Neural progenitor cell (in vitro differentiated cells): ENCODE measurements around the gene TMEM123. TPM values are rescaled to one million over a fixed set of nuclear protein-coding genes. Genes with fewer than 3 reads are reported as not detected.

Source experiments
- DNase-seq: peaks from one replicate; pipeline ENCODE4 v3.0.0-alpha.2; 2016; ENCODE audit warnings: low spot score
- H2AFZ ChIP-seq: fragments of 200-600 bp; sonication (generic); replicated peaks from 2 replicates; pipeline ENCODE4 v1.6.1; 2016; ENCODE audit warnings: antibody characterized with exemption
- H3F3A ChIP-seq: fragments of 200-600 bp; sonication (generic); 2 replicates; pipeline ENCODE4 v1.6.1; 2016; ENCODE audit warnings: antibody characterized with exemption, low read depth
- H3K27ac ChIP-seq: fragments of 200-600 bp; sonication (generic); 2 replicates; pipeline ENCODE4 v1.5.1; 2016; ENCODE audit warnings: mild to moderate bottlenecking
- H3K27me3 ChIP-seq: fragments of 200-600 bp; sonication (generic); 2 replicates; pipeline ENCODE4 v1.6.1; 2016; ENCODE audit warnings: mild to moderate bottlenecking, moderate library complexity
- H3K36me3 ChIP-seq: fragments of 200-600 bp; sonication (generic); 2 replicates; pipeline ENCODE4 v1.5.1; 2016
- H3K4me1 ChIP-seq: fragments of 200-600 bp; sonication (generic); 2 replicates; pipeline ENCODE4 v1.6.1; 2016; ENCODE audit warnings: mixed run types
- H3K4me2 ChIP-seq: fragments of 200-600 bp; sonication (generic); 2 replicates; pipeline ENCODE4 v1.6.1; 2016
- H3K4me3 ChIP-seq: fragments of 200-600 bp; sonication (generic); 2 replicates; pipeline ENCODE4 v1.5.1; 2016
- H3K79me2 ChIP-seq: fragments of 200-600 bp; sonication (generic); 2 replicates; pipeline ENCODE4 v1.6.1; 2016; ENCODE audit warnings: low read depth
- H3K9ac ChIP-seq: fragments of 200-600 bp; sonication (generic); 2 replicates; pipeline ENCODE4 v1.6.1; 2016
- H3K9me3 ChIP-seq: fragments of 200-600 bp; sonication (generic); 2 replicates; pipeline ENCODE4 v1.5.1; 2016; ENCODE audit warnings: low read depth
- H4K20me1 ChIP-seq: fragments of 200-600 bp; sonication (generic); 2 replicates; pipeline ENCODE4 v1.6.1; 2016; ENCODE audit warnings: low read depth
- H3K27ac Mint-ChIP-seq: 3 replicates; pipeline ENCODE4 v1.8.0; 2021; ENCODE audit warnings: mixed read lengths
- H3K27me3 Mint-ChIP-seq: 2 replicates; pipeline ENCODE4 v1.8.0; 2022; ENCODE audit warnings: low read depth, mild to moderate bottlenecking, inconsistent platforms, moderate library complexity, mixed read lengths; ENCODE audit not compliant: insufficient read depth
- H3K36me3 Mint-ChIP-seq: 3 replicates; pipeline ENCODE4 v1.8.0; 2021; ENCODE audit warnings: mixed read lengths
- H3K4me1 Mint-ChIP-seq: 3 replicates; pipeline ENCODE4 v1.8.0; 2021; ENCODE audit warnings: mixed read lengths
- H3K4me3 Mint-ChIP-seq: 3 replicates; pipeline ENCODE4 v1.8.0; 2021; ENCODE audit warnings: mild to moderate bottlenecking, moderate library complexity, mixed read lengths
- H3K9me3 Mint-ChIP-seq: 3 replicates; pipeline ENCODE4 v1.8.0; 2020; ENCODE audit warnings: mixed read lengths
- CTCF ChIP-seq: fragments of 200-600 bp; sonication (generic); IDR thresholded peaks from 2 replicates; pipeline ENCODE4 v1.5.1; 2017; ENCODE audit warnings: antibody characterized with exemption, mild to moderate bottlenecking
- EZH2 ChIP-seq: fragments of 200-600 bp; sonication (generic); IDR thresholded peaks from 2 replicates; pipeline ENCODE4 v1.6.1; 2017; ENCODE audit warnings: antibody characterized with exemption, mild to moderate bottlenecking, moderate library complexity
- EZH2phosphoT487 ChIP-seq: fragments of 200-600 bp; sonication (generic); IDR thresholded peaks from 2 replicates; pipeline ENCODE4 v1.6.1; 2017; ENCODE audit warnings: antibody characterized with exemption
- total RNA-seq: library from RNA; depleted of rRNA; stranded (reverse); fragments of >200 nt; gene quantifications from 2 replicates; pipeline ENCODE4 v1.2.3, GENCODE V29; 2015; ENCODE audit warnings: low replicate concordance

TMEM123 gene
- total RNA-seq, 1 donor from 2014 or later = 230 TPM

DNA sequence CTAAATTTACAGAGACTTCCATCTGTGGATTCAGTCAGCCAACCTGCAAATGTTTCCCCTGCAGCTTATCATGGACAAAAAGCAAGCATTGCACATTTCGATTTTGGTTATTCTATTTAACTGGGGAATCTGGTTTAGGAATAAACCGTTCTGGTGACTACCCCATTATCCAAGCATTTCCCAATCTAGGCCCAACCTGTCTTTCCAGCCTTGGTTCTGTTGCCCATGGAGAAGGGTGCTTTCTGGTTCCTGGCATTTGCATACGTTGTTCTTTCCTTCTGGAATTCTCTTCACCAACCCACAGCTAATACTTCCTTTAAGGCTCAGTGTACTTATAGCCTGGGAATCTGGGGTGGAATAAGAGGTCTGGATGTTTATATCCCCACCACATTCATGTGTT is 1.4 kb upstream of the TMEM123 start:
- H3F3A ChIP-seq = peaks cover 38% of the 10 kb centered on the region
- no peak overlapping the region for H3K9ac ChIP-seq
- peaks cover 41% of the 10 kb centered on the region for H3K4me1 Mint-ChIP-seq
- no peak overlapping the region for H2AFZ ChIP-seq
- H3K4me1 ChIP-seq = peaks cover 55% of the 10 kb centered on the region
- peak overlapping the region; percentile 99 for H3K4me3 Mint-ChIP-seq
- H3K27ac ChIP-seq = no peak overlapping the region
- peak overlapping the region; percentile 76 for H3K4me3 ChIP-seq
- DNase-seq = no peak
- peaks cover 13% of the 10 kb centered on the region for H3K27me3 ChIP-seq
- no peaks in the 10 kb centered on the region for H3K9me3 Mint-ChIP-seq
- H3K36me3 Mint-ChIP-seq = no peaks in the 10 kb centered on the region
- no peak overlapping the region for H3K27ac Mint-ChIP-seq
- TF ChIP-seq EZH2 = no peak
- TF ChIP-seq EZH2phosphoT487 = no peak
- no peak for TF ChIP-seq CTCF
- peak overlapping the region; percentile 93 for H3K4me2 ChIP-seq
- peaks cover 35% of the 10 kb centered on the region for H3K79me2 ChIP-seq
- peaks cover 27% of the 10 kb centered on the region for H4K20me1 ChIP-seq
- no peaks in the 10 kb centered on the region for H3K9me3 ChIP-seq
- H3K36me3 ChIP-seq = no peaks in the 10 kb centered on the region
- H3K27me3 Mint-ChIP-seq = no peaks in the 10 kb centered on the region

GRCh38 chr11:102453302-102453695 is 734 bp upstream of the TMEM123 start:
- no peak for DNase-seq
- Histone ChIP-seq H3K4me3 (peak overlapping the region; percentile 76), H3K9ac (peak overlapping the region; percentile 56), H2AFZ (peak overlapping the region; percentile 87), H3K9me3 (no peaks in the 10 kb centered on the region), H4K20me1 (peaks cover 33% of the 10 kb centered on the region), H3K79me2 (peaks cover 42% of the 10 kb centered on the region), H3K27me3 (peaks cover 13% of the 10 kb centered on the region), H3F3A (peaks cover 32% of the 10 kb centered on the region), H3K4me1 (peaks cover 51% of the 10 kb centered on the region), H3K4me2 (peak overlapping the region; percentile 93), H3K27ac (no peak overlapping the region), H3K36me3 (no peaks in the 10 kb centered on the region)
- H3K27ac Mint-ChIP-seq = peak overlapping the region; percentile 99
- H3K9me3 Mint-ChIP-seq = no peaks in the 10 kb centered on the region
- H3K4me1 Mint-ChIP-seq = peaks cover 37% of the 10 kb centered on the region
- H3K4me3 Mint-ChIP-seq = peak overlapping the region; percentile 99
- no peaks in the 10 kb centered on the region for H3K27me3 Mint-ChIP-seq
- no peak for TF ChIP-seq EZH2phosphoT487
- no peak for TF ChIP-seq CTCF
- TF ChIP-seq EZH2 = no peak
- H3K36me3 Mint-ChIP-seq = no peaks in the 10 kb centered on the region

DNA sequence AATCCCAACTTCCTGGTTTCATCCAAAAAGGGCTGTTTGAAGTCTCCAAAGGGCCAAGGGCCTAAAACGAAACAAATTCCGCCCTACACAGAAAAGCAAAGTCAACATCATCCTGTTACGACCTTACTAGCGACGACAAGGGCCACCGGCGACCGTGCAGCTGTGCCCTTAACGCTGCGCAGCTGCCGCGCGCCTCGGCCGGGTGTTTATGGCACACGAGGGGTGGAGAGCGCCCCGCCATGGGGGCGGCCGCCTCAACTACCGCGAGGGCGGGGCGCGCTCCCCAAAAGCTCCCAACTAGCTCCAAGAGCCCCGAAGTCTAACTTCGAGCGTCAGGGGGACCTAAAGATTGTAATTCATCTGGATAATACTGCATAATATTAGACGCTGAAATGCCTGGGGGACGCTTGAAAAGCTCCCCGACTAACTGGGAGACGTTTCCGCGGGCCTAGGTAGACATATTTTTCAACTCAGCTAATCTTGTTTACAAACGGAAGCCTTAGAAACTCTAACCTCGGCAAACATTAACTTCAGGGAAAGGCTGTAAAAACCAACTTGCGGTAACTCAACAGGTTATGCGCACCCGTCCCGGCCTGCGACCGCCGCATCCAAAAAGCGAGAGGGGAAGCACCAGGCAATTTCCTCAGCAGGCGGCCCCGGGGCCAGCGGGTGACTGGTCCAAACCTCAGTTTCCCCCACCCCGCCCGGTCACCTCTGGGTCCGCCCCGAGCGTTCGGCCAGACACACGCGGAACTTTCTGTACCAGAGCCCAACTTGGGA is 694 bp downstream of the TMEM123 start:
- Histone ChIP-seq H3K27ac (no peak overlapping the region), H3F3A (peaks cover 29% of the 10 kb centered on the region), H3K27me3 (peaks cover 13% of the 10 kb centered on the region), H3K9me3 (no peaks in the 10 kb centered on the region), H3K4me1 (peaks cover 45% of the 10 kb centered on the region), H3K4me3 (peak overlapping the region; percentile 76), H3K9ac (peak overlapping the region; percentile 62), H3K4me2 (peak overlapping the region; percentile 93), H3K36me3 (no peaks in the 10 kb centered on the region), H4K20me1 (peaks cover 37% of the 10 kb centered on the region), H3K79me2 (peaks cover 55% of the 10 kb centered on the region), H2AFZ (peak overlapping the region; percentile 87)
- Mint-ChIP-seq H3K27me3 (no peaks in the 10 kb centered on the region), H3K4me3 (peak overlapping the region; percentile 99), H3K27ac (peak overlapping the region; percentile 84), H3K4me1 (peaks cover 37% of the 10 kb centered on the region), H3K36me3 (peaks cover 12% of the 10 kb centered on the region), H3K9me3 (no peaks in the 10 kb centered on the region)
- TF ChIP-seq EZH2phosphoT487 (no peak), CTCF (peak; percentile 29), EZH2 (peak; percentile 53)
- DNase-seq = peak; percentile 82
